ENCODE data around the gene SLC5A10. TPM values are rescaled to one million over a fixed set of nuclear protein-coding genes. Genes with fewer than 3 reads are reported as not detected.

Gene SLC5A10
- total RNA-seq, 4 donors from 2014 or later = not detected

DNA sequence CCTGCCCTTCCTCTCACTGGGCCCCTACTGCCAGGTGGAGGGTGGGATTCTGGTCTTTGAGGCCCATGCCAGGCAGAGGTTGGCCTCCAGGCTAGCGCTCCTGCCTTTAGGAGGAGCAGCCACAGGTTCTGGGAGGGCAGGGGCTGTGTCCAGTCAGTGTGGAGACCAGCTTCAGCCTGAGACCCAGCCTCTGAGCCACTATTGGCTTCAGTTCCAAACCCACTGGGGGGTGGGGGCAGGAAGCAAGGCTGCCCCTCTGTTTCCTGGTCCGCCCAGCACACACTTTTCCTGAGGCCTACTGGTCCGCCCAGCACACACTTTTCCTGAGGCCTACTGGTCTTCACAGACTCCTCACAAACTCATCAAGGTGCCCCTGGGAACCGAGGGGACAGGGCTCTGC is 16.4 kb downstream of the SLC5A10 start:
- DNase-seq (ENCODE audit: low spot score) (no peak), ATAC-seq (ENCODE audit: low FRiP score) (no peak)
- TF ChIP-seq, protein P1, sequence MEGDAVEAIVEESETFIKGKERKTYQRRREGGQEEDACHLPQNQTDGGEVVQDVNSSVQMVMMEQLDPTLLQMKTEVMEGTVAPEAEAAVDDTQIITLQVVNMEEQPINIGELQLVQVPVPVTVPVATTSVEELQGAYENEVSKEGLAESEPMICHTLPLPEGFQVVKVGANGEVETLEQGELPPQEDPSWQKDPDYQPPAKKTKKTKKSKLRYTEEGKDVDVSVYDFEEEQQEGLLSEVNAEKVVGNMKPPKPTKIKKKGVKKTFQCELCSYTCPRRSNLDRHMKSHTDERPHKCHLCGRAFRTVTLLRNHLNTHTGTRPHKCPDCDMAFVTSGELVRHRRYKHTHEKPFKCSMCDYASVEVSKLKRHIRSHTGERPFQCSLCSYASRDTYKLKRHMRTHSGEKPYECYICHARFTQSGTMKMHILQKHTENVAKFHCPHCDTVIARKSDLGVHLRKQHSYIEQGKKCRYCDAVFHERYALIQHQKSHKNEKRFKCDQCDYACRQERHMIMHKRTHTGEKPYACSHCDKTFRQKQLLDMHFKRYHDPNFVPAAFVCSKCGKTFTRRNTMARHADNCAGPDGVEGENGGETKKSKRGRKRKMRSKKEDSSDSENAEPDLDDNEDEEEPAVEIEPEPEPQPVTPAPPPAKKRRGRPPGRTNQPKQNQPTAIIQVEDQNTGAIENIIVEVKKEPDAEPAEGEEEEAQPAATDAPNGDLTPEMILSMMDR (IDR thresholded peaks at IDR 0.05) = no peak

DNA sequence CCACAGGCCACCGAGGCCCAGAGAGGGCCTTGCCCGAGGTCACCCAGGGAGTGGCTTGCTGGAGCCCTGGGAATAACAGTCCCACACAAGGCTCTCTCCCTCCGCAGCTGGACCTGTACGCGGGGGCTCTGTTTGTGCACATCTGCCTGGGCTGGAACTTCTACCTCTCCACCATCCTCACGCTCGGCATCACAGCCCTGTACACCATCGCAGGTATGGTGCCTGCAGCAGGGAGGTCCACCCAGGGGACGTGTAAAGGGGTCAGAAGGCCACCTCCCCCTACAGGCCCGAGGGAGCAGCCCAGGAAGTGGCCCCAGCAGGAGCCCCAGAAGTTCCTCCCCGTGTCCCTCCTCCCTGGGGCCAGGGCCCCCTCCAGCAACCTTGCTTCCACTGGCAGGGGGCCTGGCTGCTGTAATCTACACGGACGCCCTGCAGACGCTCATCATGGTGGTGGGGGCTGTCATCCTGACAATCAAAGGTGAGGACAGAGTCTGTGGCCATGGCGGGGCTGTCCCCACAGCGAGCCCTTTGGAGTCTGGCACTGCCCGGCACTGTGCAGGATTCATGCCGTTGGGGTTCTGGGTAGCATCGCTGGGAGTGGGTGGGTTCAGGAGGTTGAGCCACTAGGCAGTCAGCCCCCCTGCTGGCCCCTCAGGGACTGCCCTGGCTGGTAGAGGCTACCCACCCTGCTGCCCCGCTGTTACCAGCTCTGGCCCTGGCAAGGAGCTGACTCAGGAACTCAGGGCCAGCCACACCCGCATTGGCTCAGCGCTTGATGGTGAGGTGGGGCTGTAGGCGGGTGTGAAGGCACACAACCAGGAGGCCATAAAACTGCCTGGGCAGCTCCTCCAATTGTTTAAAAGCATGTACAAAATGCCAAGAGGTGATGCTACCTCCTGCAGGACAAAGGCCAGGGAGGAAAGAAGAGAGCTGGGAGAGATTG is 17.3 kb downstream of the SLC5A10 start:
- ATAC-seq (ENCODE audit: low FRiP score) (no peak), DNase-seq (ENCODE audit: low spot score) (no peak)
- TF ChIP-seq, protein P1 (IDR thresholded peaks at IDR 0.05) = no peak

DNA sequence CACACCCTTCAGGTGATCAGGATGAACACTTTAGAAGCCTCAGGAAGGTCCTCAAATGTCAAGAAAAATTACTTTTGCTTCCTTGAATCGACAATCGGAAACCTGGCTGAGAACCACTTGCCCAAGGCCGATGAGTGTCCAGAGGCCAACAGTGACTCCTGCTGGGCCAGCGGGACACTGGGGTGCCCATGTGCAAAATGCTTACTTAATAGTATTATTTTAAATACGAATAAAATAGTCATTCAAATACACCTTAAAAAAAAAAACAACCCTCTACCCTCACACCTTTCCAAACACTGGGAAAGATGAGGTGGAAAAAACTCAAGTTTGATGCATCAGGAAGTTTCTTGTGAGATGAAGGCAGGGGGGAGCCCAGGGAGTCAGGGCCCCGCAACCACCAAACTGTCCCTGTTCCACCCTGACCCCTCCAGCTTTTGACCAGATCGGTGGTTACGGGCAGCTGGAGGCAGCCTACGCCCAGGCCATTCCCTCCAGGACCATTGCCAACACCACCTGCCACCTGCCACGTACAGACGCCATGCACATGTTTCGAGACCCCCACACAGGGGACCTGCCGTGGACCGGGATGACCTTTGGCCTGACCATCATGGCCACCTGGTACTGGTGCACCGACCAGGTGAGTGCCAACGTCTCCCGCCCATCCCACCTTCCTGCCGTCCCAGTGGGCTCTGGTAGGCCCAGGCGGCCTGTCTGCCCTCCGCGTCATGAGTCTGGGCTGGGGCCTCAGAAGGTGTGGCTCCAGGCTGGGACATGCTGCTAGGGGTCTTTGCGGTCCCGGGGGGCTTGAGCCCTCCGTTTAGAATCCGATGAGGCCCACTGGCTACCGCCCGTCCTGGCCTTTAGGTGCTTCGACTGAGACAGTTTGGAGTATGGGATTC is 18.9 kb downstream of the SLC5A10 start:
- DNase-seq (ENCODE audit: low spot score) (no peak), ATAC-seq (ENCODE audit: low FRiP score) (no peak)
- TF ChIP-seq, protein P1 (IDR thresholded peaks at IDR 0.05) = no peak

DNA sequence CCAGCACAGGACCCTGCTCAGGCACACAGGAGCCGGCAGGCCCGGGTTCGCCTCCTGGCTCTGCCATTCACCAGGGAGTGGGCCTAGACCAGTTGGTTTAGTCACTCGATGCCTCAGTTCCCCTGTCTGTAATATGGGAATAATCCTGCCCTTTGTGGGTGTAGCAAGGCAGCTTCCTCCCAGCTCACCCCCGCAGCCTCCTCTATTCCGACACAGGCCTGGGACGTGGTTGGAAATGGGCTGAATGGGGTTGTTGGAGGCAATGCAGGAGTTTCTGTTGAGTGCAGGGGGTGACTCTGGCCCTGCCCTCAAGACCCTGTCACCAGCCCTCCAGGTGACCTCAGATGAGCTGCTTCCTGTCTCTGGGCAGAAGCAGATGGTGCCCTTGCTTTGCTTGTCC is 19.8 kb downstream of the SLC5A10 start:
- DNase-seq (ENCODE audit: low spot score) = no peak
- TF ChIP-seq, protein P1 (IDR thresholded peaks at IDR 0.05) = no peak
- ATAC-seq (ENCODE audit: low FRiP score) = no peak

DNA sequence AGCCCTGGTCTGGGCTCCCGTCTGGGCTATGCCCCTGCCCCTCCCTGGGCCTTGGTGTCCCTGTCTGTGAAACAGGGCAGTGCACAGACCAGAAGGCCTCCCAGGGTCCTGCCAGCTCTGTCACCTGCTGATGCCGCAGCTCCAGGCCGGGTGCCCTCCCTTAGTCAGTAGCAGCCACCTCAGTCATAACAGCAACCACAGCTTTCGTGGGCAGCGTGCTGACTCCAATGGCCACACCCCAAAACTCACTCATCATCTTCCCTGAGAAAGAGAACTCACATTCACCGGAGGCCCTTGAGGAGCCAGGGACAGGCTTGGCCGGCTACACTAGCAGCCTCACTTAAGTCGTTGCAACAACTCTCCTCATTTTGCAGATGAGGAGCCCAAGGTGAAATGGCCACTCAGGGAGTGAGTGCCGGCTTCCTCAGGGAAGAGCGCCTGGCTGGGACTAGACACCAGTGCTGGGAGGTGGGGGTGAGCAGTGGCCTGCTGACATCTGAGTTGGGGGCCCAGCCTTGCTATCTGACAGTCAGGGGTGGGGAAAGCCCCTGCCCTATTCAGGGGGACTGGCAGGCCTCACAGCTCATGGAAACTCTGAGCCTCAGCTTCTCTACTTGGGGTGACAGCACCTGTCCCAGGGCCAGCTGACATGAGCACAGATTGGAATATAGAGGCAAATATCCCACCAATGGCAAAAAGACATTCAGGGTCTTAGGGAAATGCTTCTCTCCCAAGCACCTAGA is 22.6 kb downstream of the SLC5A10 start:
- TF ChIP-seq, protein P1 (IDR thresholded peaks at IDR 0.05) = no peak
- ATAC-seq (ENCODE audit: low FRiP score) (no peak), DNase-seq (ENCODE audit: low spot score) (no peak)

DNA sequence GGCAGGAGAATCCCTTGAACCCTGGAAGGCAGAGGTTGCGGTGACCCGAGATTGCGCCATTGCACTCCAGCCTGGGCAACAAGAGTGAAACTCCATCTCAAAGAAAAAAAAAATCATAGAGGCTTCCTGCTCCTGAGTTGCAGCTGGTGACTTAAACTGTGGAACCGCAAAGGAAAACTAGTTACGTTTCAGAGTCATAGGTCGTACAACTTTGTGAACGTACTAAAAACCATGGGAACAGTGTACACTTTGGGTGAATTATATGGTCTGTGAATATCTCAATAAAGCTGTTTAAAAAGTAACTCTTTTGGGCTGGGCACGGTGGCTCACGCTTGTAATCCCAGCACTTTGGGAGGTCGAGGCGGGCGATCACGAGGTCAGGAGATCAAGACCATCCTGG is 23.6 kb downstream of the SLC5A10 start:
- ATAC-seq (ENCODE audit: low FRiP score) (no peak), DNase-seq (ENCODE audit: low spot score) (no peak)
- TF ChIP-seq, protein P1 (IDR thresholded peaks at IDR 0.05) = no peak

All from omental fat pad (tissue), 4 donors.